MM.1S (cell line): ENCODE results near the gene DPM2.

Experiments used
- DNase-seq: peaks from one replicate; pipeline ENCODE4 v3.0.0-alpha.2; 2015
- H2AFZ ChIP-seq: fragments of 300-600 bp; sonication (generic); 2 replicates; pipeline ENCODE4 v1.6.0; 2016; ENCODE audit warnings: antibody characterized with exemption, low read length
- H3F3A ChIP-seq: fragments of 300-600 bp; sonication (generic); 2 replicates; pipeline ENCODE4 v1.6.1; 2016; ENCODE audit warnings: mild to moderate bottlenecking, antibody characterized with exemption, low read length, moderate library complexity, mixed read lengths; ENCODE audit not compliant: insufficient read depth
- H3K27ac ChIP-seq: fragments of 300-600 bp; sonication (generic); 2 replicates; pipeline ENCODE4 v1.5.1; 2016; ENCODE audit warnings: mild to moderate bottlenecking, low read length
- H3K27me3 ChIP-seq: fragments of 300-600 bp; sonication (generic); replicated peaks from 2 replicates; pipeline ENCODE4 v1.6.0; 2016; ENCODE audit warnings: low read length; ENCODE audit not compliant: insufficient read depth
- H3K36me3 ChIP-seq: fragments of 300-600 bp; sonication (generic); replicated peaks from 2 replicates; pipeline ENCODE4 v1.6.1; 2016; ENCODE audit warnings: mild to moderate bottlenecking, low read length, mixed read lengths; ENCODE audit not compliant: insufficient read depth
- H3K4me1 ChIP-seq: fragments of 300-600 bp; sonication (generic); 2 replicates; pipeline ENCODE4 v1.6.1; 2016; ENCODE audit warnings: low read length, mixed read lengths
- H3K4me2 ChIP-seq: fragments of 300-600 bp; sonication (generic); 2 replicates; pipeline ENCODE4 v1.6.0; 2016; ENCODE audit warnings: low read depth, low read length
- H3K4me3 ChIP-seq: fragments of 300-600 bp; sonication (generic); 2 replicates; pipeline ENCODE4 v1.5.1; 2016; ENCODE audit warnings: low read length, mixed read lengths
- H3K79me2 ChIP-seq: fragments of 300-600 bp; sonication (generic); 2 replicates; pipeline ENCODE4 v1.6.1; 2016; ENCODE audit warnings: mixed run types, low read length, mixed read lengths
- H3K9ac ChIP-seq: fragments of 300-600 bp; sonication (generic); 2 replicates; pipeline ENCODE4 v1.6.1; 2016; ENCODE audit warnings: low read length, mixed read lengths
- H3K9me2 ChIP-seq: fragments of 300-600 bp; sonication (generic); replicated peaks from 2 replicates; pipeline ENCODE4 v1.6.1; 2016; ENCODE audit warnings: mild to moderate bottlenecking, low read length, mixed read lengths; ENCODE audit not compliant: insufficient read depth
- H3K9me3 ChIP-seq: fragments of 300-600 bp; sonication (generic); replicated peaks from 2 replicates; pipeline ENCODE4 v1.6.1; 2016; ENCODE audit warnings: mild to moderate bottlenecking, low read length, mixed read lengths; ENCODE audit not compliant: insufficient read depth
- H4K20me1 ChIP-seq: fragments of 300-600 bp; sonication (generic); 2 replicates; pipeline ENCODE4 v1.6.1; 2016; ENCODE audit warnings: mild to moderate bottlenecking, low read length, moderate library complexity, mixed read lengths; ENCODE audit not compliant: insufficient read depth
- CTCF ChIP-seq: fragments of 300-600 bp; sonication (generic); IDR thresholded peaks from 2 replicates; pipeline ENCODE4 v1.5.1; 2016; ENCODE audit warnings: antibody characterized with exemption, low read length, mixed read lengths
- EZH2 ChIP-seq: fragments of 300-600 bp; sonication (generic); optimal IDR thresholded peaks from 2 replicates; pipeline ENCODE3; 2017; ENCODE audit warnings: low read depth, mild to moderate bottlenecking, antibody characterized with exemption, low read length, mixed read lengths
- EZH2phosphoT487 ChIP-seq: fragments of 300-600 bp; sonication (generic); IDR thresholded peaks from 2 replicates; pipeline ENCODE4 v1.6.1; 2018; ENCODE audit warnings: antibody characterized with exemption, low read length

The DPM2 gene

GRCh38 chr9:127971357-127972235 is 33.9 kb upstream of the DPM2 start:
- Histone ChIP-seq H2AFZ (no peak overlapping the region), H3K79me2 (peaks cover 85% of the 10 kb centered on the region), H3K4me1 (peaks cover 69% of the 10 kb centered on the region), H3K4me3 (peak overlapping the region; percentile 58), H3K9me2 (no peaks in the 10 kb centered on the region), H3K27ac (peak overlapping the region; percentile 99), H3K9me3 (no peaks in the 10 kb centered on the region), H3K4me2 (peak overlapping the region; percentile 93), H3K9ac (peak overlapping the region; percentile 78), H3K36me3 (no peaks in the 10 kb centered on the region), H3K27me3 (no peaks in the 10 kb centered on the region), H3F3A (peaks cover 41% of the 10 kb centered on the region), H4K20me1 (no peaks in the 10 kb centered on the region)
- DNase-seq, result peak; percentile 48
- TF ChIP-seq EZH2phosphoT487, result no peak
- no peak for TF ChIP-seq CTCF
- TF ChIP-seq EZH2, result no peak

- H3K4me1 ChIP-seq, result peaks cover 64% of the 10 kb centered on the region
- peak overlapping the region; percentile 99 for H3K27ac ChIP-seq
- peak overlapping the region; percentile 93 for H3K4me2 ChIP-seq
Measured at GRCh38 chr9:127970401-127971313, 33.0 kb upstream of the DPM2 start.

More at GRCh38 chr9:127970401-127971313, 33.0 kb upstream of the DPM2 start:
- H3K9me3 ChIP-seq, result no peaks in the 10 kb centered on the region
- peaks cover 41% of the 10 kb centered on the region for H3F3A ChIP-seq
- H2AFZ ChIP-seq, result 0 out of 2 replicates have a peak overlapping the region, but pooled peaks have one; percentile 32
- no peak for TF ChIP-seq EZH2
- TF ChIP-seq CTCF, result peak; percentile 6; the same call in 1 of the 2 replicates
- peak overlapping the region; percentile 78 for H3K9ac ChIP-seq
- DNase-seq, result peak; percentile 94
- no peaks in the 10 kb centered on the region for H3K36me3 ChIP-seq
- H3K9me2 ChIP-seq, result no peaks in the 10 kb centered on the region
- peak overlapping the region; percentile 58 for H3K4me3 ChIP-seq
- H3K79me2 ChIP-seq, result peaks cover 85% of the 10 kb centered on the region
- no peaks in the 10 kb centered on the region for H4K20me1 ChIP-seq
- H3K27me3 ChIP-seq, result no peaks in the 10 kb centered on the region
